Measurements from ENCODE around the gene KRTAP9-9. TPM values are rescaled to one million over a fixed set of nuclear protein-coding genes. Genes with fewer than 3 reads are reported as not detected.
"Not testable (repeated sequence)": the region's sequence is repeated elsewhere in the genome, so short reads cannot be mapped to it uniquely, and the experiment has no call there.

Gene KRTAP9-9
- total RNA-seq = not detected in 2 replicates

GRCh38 chr17:41255381-41256290 lies at the start of gene KRTAP9-9:
Gene KRTAP9-9 (plus strand): TSS chr17:41255384.
- not testable (repeated sequence) for DNase-seq

GRCh38 chr17:41211845-41212466 lies 43.2 kb upstream of the KRTAP9-9 start:
- no peak for DNase-seq

- no peak for DNase-seq
Measured at GRCh38 chr17:41212524-41213169, 42.5 kb upstream of the KRTAP9-9 start.

- no peak for DNase-seq
Measured at GRCh38 chr17:41215681-41216080, 39.5 kb upstream of the KRTAP9-9 start.

DNA sequence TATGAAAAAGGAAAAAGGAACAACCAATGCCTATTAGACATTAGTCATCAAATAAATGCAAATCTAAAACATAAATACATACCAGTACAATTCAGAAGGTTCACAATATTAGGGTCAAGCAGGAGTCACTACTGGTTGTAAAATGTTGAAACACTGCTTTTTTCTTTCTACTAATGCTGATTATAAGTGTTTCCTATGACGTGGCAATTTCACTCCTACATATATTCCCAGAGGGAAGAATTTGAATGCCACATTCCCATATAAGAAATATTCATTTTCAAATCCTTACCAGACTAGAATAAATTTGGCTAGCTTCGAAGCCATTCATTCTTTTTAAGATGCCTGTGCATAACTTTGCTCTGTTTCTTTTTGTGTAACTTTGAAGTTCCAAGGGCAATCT lies 31.4 kb upstream of the KRTAP9-9 start:
- no peak for DNase-seq

DNA sequence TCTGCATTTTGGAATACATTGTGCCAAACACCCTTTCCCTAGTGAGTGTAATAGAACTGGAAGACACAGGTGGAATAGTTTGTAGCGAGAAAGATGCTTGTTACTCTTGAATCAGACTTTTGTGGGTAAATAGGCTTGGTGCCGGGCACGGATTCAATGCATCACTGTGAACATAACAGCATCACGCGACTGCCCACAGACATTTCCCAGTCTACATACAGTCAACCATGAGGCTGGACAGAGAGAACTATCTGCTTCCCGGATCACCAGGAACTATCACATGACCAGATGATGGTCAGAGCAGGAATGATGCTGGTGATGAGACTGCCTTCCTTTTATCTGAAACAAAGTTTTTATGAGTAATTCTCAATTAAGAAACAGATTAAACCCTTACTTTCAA lies 29.1 kb upstream of the KRTAP9-9 start:
- DNase-seq = no peak

DNA sequence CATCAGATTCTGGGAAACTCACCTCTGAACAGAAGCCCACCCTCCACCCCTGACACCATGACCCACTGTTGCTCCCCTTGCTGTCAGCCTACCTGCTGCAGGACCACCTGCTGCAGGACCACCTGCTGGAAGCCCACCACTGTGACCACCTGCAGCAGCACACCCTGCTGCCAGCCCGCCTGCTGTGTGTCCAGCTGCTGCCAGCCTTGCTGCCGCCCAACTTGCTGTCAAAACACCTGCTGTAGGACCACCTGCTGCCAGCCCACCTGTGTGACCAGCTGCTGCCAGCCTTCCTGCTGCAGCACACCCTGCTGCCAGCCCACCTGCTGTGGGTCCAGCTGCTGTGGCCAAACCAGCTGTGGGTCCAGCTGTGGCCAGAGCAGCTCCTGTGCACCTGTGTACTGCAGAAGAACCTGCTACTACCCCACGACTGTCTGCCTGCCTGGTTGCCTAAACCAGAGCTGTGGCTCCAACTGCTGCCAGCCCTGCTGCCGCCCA lies 28.5 kb upstream of the KRTAP9-9 start, which contains the start of gene KRTAP9-2:
Gene KRTAP9-2, plus strand, starts transcription at position 51 of the 498 bp plus-strand sequence. Its CDS starts 7 bp downstream, at position 58.
- not testable (repeated sequence) for DNase-seq

DNA sequence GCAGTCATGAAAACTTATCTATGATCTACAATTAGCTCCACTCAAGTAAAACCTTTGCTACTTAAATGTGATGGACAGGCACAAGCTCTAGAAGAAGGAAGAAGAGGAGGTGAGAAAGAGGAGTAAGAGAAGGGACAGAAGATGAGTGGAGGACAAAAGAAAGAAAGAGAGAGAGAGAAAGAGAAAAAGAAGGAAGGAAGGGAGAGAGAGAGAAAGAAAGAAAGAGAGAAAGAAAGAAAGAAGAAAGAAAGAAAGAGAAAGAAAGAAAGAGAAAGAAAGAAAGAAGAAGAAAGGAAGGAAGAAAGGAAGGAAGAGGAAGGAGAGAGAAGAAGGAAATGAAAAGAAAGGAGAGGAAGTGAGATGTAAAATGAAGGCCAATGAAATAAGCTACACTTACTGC lies 25.1 kb upstream of the KRTAP9-9 start:
- DNase-seq = no peak

DNA sequence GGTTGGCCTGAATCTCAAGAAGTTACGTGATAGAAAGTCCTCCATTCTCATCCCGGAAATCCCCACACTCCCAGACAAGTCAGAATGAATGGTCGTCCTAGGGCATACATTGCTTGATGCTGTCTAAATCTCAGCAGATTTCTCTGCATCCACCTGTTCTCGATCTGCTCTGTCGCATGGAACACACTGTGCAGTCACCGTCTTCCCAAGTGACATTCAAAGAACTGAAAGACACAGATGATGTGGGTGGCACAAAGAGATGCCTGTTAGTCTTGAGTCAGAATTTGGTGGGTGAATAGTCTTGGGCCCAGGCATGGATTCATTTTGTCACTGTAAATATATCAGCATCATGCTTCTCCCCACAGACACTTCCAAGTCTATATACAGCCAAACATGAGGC lies 23.5 kb upstream of the KRTAP9-9 start:
- no peak for DNase-seq

DNA sequence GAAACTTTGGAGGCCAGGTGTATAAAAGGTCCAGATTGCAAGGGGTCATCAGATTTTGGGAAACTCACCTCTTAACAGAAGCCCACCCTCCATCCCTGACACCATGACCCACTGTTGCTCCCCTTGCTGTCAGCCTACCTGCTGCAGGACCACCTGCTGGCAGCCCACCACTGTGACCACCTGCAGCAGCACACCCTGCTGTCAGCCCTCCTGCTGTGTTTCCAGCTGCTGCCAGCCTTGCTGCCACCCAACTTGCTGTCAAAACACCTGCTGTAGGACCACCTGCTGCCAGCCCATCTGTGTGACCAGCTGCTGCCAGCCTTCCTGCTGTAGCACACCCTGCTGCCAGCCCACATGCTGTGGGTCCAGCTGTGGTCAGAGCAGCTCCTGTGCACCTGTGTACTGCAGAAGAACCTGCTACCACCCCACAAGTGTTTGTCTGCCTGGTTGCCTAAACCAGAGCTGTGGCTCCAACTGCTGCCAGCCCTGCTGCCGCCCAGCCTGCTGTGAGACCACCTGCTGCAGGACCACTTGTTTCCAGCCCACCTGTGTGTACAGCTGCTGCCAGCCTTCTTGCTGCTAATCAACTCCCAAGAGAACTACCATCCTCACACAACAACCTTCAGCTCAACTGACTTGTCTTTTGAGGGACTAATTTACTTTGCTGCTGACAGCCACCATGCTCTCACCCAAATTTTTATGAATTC lies 22.6 kb upstream of the KRTAP9-9 start, which contains the start of gene KRTAP9-3:
Gene KRTAP9-3, plus strand, starts transcription at position 51 of the 707 bp plus-strand sequence. Its CDS starts 53 bp downstream, at position 104.
- DNase-seq = not testable (repeated sequence)

DNA sequence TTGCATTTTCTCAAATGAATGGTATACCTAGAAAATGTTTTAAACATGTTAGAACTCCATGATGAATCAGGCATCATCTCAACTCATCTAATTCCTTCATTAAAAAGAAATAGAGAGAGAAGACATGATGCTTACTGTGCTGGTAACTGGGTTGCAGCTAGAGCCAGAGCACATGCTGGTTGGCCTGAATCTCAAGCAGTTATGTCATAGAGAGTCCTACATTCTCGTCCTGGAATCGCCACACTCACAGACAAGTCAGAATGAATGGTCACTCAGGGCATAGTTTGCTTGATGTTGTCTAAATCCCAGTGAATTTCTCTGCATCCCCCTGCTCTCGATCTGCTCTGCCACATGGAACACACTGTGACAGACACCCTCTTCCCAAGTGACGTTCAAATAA lies 18.1 kb upstream of the KRTAP9-9 start:
- DNase-seq = not testable (repeated sequence)

DNA sequence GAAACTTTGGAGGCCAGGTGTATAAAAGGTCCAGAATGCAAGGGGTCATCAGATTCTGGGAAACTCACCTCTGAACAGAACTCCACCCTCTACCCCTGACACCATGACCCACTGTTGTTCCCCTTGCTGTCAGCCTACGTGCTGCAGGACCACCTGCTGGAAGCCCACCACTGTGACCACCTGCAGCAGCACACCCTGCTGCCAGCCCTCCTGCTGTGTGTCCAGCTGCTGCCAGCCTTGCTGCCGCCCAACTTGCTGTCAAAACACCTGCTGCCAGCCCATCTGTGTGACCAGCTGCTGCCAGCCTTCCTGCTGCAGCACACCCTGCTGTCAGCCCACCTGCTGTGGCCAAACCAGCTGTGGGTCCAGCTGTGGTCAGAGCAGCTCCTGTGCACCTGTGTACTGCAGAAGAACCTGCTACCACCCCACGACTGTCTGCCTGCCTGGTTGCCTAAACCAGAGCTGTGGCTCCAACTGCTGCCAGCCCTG lies 17.2 kb upstream of the KRTAP9-9 start, which contains the start of gene KRTAP9-8:
Gene KRTAP9-8, plus strand, starts transcription at position 51 of the 489 bp plus-strand sequence. Its CDS starts 53 bp downstream, at position 104.
- DNase-seq = not testable (repeated sequence)

DNA sequence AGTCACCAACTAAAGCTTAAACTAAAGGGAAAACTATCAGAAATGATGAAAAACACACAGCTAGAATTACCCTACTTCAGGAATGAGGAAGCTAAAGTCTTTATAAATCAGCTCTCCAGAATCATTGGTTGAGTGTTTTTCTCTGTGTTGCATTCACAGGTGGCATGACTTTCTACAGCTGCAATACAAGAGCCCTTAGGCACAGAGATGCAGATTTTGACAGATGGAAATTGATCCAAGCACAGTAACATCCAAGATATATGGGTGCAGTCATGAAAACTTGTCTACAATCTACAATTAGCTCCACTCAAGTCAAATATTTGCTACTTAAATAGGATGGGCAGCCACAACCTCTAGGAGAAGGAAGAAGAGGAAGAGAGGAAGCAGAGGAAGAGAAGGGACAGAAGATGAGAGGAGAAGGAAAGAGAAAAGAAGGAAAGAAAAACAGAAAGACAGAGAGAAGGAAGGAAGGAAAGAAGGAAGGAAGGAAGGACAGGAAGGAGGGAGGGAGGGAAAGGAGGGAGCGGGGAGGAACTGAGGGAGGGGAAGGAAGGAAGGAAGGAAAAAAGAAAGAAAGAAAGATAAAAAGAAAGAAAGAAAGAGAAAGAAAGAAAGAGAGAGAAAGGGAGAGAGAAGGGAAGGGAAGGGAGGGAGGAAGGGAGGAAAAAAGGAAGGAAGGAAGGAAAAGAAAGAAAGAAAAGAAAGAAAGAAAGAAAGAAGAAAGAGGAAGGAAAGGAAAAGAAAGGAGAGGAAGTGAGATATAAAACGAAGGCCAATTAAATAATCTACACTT lies 8.0 kb upstream of the KRTAP9-9 start:
- DNase-seq = not testable (repeated sequence)

DNA sequence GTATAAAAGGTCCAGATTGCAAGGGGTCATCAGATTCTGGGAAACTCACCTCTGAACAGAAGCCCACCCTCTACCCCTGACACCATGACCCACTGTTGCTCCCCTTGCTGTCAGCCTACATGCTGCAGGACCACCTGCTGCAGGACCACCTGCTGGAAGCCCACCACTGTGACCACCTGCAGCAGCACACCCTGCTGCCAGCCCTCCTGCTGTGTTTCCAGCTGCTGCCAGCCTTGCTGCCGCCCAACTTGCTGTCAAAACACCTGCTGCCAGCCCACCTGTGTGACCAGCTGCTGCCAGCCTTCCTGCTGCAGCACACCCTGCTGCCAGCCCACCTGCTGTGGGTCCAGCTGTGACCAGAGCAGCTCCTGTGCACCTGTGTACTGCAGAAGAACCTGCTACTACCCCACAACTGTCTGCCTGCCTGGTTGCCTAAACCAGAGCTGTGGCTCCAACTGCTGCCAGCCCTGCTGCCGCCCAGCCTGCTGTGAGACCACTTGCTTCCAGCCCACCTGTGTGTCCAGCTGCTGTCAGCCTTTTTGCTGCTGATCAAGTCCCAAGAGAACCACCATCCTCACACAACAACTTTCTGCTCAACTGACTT lies 5.4 kb upstream of the KRTAP9-9 start, which contains the start of gene KRTAP9-4:
Gene KRTAP9-4, plus strand, starts transcription at position 51 of the 604 bp plus-strand sequence. Its CDS starts 34 bp downstream, at position 85.
- not testable (repeated sequence) for DNase-seq

GRCh38 chr17:41251261-41251660 lies 3.9 kb upstream of the KRTAP9-9 start:
- no peak for DNase-seq

GRCh38 chr17:41254861-41255260 lies 323 bp upstream of the KRTAP9-9 start:
- DNase-seq = no peak

- DNase-seq = no peak
Measured at GRCh38 chr17:41256291-41256685, 1.1 kb downstream of the KRTAP9-9 start.

DNA sequence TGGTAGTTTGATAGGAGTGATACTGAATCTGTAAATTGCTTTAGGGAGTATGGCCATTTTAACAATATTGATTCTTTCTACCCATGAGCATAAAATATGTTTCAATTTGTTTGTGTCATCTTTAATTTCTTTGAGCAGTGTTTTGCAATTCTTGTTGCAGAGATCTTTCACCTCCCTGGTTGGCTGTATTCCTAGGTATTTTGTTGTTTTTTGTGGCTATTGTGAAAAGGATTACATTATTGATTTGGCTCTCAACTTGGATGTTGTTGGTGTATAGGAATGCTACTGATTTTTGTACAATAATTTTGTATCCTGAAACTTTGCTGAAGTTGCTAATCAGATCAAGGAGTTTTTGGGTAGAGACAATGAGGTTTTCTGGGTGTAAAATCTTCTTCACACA lies 3.2 kb downstream of the KRTAP9-9 start:
- DNase-seq = no peak

DNA sequence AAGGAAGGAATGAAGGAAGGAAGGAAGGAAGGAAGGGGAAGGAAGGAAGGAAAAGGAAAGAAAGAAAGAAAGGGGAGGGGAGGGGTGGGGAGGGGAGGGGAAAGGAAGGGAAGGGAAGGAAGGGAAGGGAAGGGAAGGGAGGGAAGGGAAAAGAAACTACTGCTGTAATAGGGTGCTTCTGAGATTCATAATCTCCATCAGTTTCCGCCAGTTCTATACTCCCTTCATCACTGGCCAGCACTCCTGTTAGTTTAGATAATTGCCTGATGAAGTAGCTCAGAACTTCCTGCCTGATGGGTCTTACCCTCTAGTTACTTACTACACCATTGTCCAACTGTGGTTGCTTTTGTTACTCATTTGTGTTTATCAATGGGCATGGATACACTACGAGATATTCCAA lies 8.0 kb downstream of the KRTAP9-9 start:
- DNase-seq = no peak

- no peak for DNase-seq
Measured at GRCh38 chr17:41264599-41264998, 9.4 kb downstream of the KRTAP9-9 start.

Measured in dermis blood vessel endothelial cell (primary cell).